HL-60 (cell line): ENCODE data around the gene FANCI.
A peak's percentile ranks its signal among the peaks of the same experiment; 100 is the strongest.

ENCODE experiments used
- DNase-seq, 2 experiments: peaks; one replicate each; pipeline ENCODE4 v3.0.0-alpha.2; 2010 to 2020; ENCODE audit warnings: low read depth in 1 of 2, low spot score in 1 of 2
- H3K27ac ChIP-seq: fragments of 250-450 bp; sonication (Bioruptor Pico); replicated peaks from 2 replicates; pipeline ENCODE4 v1.5.1; 2020; ENCODE audit warnings: mild to moderate bottlenecking, moderate library complexity
- H3K27me3 ChIP-seq: fragments of 250-450 bp; sonication (Bioruptor Pico); 2 replicates; pipeline ENCODE4 v1.5.1; 2021; ENCODE audit warnings: mild to moderate bottlenecking, moderate library complexity; ENCODE audit not compliant: insufficient read depth, poor library complexity, severe bottlenecking
- H3K4me3 ChIP-seq: replicated peaks from 2 replicates; pipeline ENCODE4 v1.5.1; 2011; ENCODE audit warnings: mild to moderate bottlenecking, control low read depth, low read length; ENCODE audit not compliant: insufficient read depth
- GABPA ChIP-seq: IDR thresholded peaks from 2 replicates; pipeline ENCODE4 v1.6.1; 2012; ENCODE audit warnings: low read depth
- POLR2AphosphoS5 ChIP-seq: IDR thresholded peaks from 2 replicates; pipeline ENCODE4 v1.6.1; 2012; ENCODE audit warnings: low read depth
- SPI1 ChIP-seq: IDR thresholded peaks from 2 replicates; pipeline ENCODE4 v1.6.1; 2012; ENCODE audit warnings: low read depth, mild to moderate bottlenecking, borderline replicate concordance
- TF ChIP-seq, protein P1 (sequence below): IDR thresholded peaks from one replicate; pipeline ENCODE4 v1.5.1; 2011; ENCODE audit warnings: low read length, control low read depth, inconsistent platforms; ENCODE audit not compliant: insufficient read depth
- TF ChIP-seq, protein P2 (sequence below): IDR thresholded peaks from 2 replicates; pipeline ENCODE4 v1.6.1; 2012; ENCODE audit warnings: low read depth; ENCODE audit not compliant: insufficient replicate concordance

The FANCI gene

DNA sequence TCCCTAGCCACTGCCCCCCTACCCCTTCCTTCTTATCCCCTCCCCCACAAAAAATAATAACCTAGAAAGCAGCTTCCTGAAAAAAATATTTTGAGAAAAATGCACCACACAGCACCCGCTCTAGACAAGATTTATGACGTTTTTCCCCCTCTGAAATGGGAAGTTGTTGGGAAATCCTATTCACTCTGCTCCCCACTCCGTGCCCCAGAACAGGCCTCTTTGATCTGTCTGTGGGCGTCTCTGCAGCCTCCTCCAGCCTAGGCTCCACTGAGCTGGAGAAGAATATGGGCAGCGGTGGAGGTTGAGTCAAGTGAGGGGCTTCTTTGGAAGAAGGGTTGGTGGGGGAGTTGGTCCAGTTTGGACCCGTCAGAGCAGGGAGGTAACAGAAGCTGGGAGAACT lies 119.4 kb downstream of the FANCI start:
- TF ChIP-seq, protein P1, sequence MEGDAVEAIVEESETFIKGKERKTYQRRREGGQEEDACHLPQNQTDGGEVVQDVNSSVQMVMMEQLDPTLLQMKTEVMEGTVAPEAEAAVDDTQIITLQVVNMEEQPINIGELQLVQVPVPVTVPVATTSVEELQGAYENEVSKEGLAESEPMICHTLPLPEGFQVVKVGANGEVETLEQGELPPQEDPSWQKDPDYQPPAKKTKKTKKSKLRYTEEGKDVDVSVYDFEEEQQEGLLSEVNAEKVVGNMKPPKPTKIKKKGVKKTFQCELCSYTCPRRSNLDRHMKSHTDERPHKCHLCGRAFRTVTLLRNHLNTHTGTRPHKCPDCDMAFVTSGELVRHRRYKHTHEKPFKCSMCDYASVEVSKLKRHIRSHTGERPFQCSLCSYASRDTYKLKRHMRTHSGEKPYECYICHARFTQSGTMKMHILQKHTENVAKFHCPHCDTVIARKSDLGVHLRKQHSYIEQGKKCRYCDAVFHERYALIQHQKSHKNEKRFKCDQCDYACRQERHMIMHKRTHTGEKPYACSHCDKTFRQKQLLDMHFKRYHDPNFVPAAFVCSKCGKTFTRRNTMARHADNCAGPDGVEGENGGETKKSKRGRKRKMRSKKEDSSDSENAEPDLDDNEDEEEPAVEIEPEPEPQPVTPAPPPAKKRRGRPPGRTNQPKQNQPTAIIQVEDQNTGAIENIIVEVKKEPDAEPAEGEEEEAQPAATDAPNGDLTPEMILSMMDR = no peak
- 0 out of 2 replicates have a peak, but pooled peaks have one; percentile 22 for TF ChIP-seq POLR2AphosphoS5
- TF ChIP-seq, protein P2, sequence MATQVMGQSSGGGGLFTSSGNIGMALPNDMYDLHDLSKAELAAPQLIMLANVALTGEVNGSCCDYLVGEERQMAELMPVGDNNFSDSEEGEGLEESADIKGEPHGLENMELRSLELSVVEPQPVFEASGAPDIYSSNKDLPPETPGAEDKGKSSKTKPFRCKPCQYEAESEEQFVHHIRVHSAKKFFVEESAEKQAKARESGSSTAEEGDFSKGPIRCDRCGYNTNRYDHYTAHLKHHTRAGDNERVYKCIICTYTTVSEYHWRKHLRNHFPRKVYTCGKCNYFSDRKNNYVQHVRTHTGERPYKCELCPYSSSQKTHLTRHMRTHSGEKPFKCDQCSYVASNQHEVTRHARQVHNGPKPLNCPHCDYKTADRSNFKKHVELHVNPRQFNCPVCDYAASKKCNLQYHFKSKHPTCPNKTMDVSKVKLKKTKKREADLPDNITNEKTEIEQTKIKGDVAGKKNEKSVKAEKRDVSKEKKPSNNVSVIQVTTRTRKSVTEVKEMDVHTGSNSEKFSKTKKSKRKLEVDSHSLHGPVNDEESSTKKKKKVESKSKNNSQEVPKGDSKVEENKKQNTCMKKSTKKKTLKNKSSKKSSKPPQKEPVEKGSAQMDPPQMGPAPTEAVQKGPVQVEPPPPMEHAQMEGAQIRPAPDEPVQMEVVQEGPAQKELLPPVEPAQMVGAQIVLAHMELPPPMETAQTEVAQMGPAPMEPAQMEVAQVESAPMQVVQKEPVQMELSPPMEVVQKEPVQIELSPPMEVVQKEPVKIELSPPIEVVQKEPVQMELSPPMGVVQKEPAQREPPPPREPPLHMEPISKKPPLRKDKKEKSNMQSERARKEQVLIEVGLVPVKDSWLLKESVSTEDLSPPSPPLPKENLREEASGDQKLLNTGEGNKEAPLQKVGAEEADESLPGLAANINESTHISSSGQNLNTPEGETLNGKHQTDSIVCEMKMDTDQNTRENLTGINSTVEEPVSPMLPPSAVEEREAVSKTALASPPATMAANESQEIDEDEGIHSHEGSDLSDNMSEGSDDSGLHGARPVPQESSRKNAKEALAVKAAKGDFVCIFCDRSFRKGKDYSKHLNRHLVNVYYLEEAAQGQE = peak; percentile 38
- no peak overlapping the region for H3K4me3 ChIP-seq
- peak in 1 of 2 experiments; percentile 67 for DNase-seq
- H3K27me3 ChIP-seq = peaks cover 59% of the 10 kb centered on the region
- H3K27ac ChIP-seq = no peak overlapping the region

GRCh38 chr15:89363770-89364169 lies 120.0 kb downstream of the FANCI start:
- no peak for DNase-seq
- Histone ChIP-seq H3K4me3 (no peak overlapping the region), H3K27me3 (peaks cover 62% of the 10 kb centered on the region), H3K27ac (no peak overlapping the region)
- TF ChIP-seq, protein P2 = no peak
- TF ChIP-seq SPI1 (no peak), GABPA (no peak), POLR2AphosphoS5 (no peak)
- TF ChIP-seq, protein P1 = no peak

GRCh38 chr15:89364341-89364740 lies 120.6 kb downstream of the FANCI start:
- DNase-seq = peak; percentile 77 to 94
- H3K27ac ChIP-seq = no peak overlapping the region
- TF ChIP-seq GABPA (0 out of 2 replicates have a peak, but pooled peaks have one; percentile 24), SPI1 (peak; percentile 70; the same call in 1 of the 2 replicates), POLR2AphosphoS5 (peak; percentile 97)
- TF ChIP-seq, protein P2 = no peak
- TF ChIP-seq, protein P1 = no peak
- peaks cover 64% of the 10 kb centered on the region for H3K27me3 ChIP-seq
- H3K4me3 ChIP-seq = no peak overlapping the region
